GM12878 (cell line): ENCODE results near the gene FEN1. TPM values are rescaled to one million over a fixed set of nuclear protein-coding genes. Genes with fewer than 3 reads are reported as not detected.
A peak's percentile ranks its signal among the peaks of the same experiment; 100 is the strongest.

Source experiments
- ATF3 ChIP-seq: IDR thresholded peaks from 2 replicates; pipeline ENCODE4 v1.6.1; 2011; ENCODE audit warnings: low read depth, mild to moderate bottlenecking, low read length, moderate library complexity, borderline replicate concordance; ENCODE audit errors: extremely low read depth
- BHLHE40 ChIP-seq, 2 experiments: fragments of 450-650 bp in 1 of 2; IDR thresholded peaks; 2 replicates each; pipeline ENCODE4 v1.6.1; 2011 to 2017; ENCODE audit warnings: low read depth in 2 of 2, borderline replicate concordance in 1 of 2, improper control_type of control experiment in 1 of 2, low read length in 1 of 2, mild to moderate bottlenecking in 1 of 2
- BRCA1 ChIP-seq: IDR thresholded peaks from 2 replicates; pipeline ENCODE4 v1.6.1; 2011; ENCODE audit warnings: low read depth, low read length, improper control_type of control experiment
- EP300 ChIP-seq, 2 experiments: fragments of 150-350 bp in 1 of 2; IDR thresholded peaks; 2 replicates each; pipeline ENCODE4 v1.6.1; 2011 to 2012; ENCODE audit warnings: low read depth in 2 of 2, low read length in 2 of 2, borderline replicate concordance in 1 of 2, improper control_type of control experiment in 1 of 2, inconsistent platforms in 1 of 2; ENCODE audit not compliant: control insufficient read depth in 1 of 2
- FOS ChIP-seq: IDR thresholded peaks from 3 replicates; pipeline ENCODE4 v1.6.1; 2011; ENCODE audit warnings: borderline replicate concordance; ENCODE audit not compliant: insufficient read length; ENCODE audit errors: extremely low read depth
- GATAD2B ChIP-seq: fragments of 450-650 bp; conservative IDR thresholded peaks from 2 replicates; pipeline ENCODE4 v1.6.1; 2017; ENCODE audit warnings: low read depth, mild to moderate bottlenecking, moderate library complexity
- HCFC1 ChIP-seq: fragments of 150-350 bp; IDR thresholded peaks from 2 replicates; pipeline ENCODE4 v1.6.1; 2014; ENCODE audit warnings: low read length
- HDAC2 ChIP-seq: fragments of 200-600 bp; sonication (generic); IDR thresholded peaks from 2 replicates; pipeline ENCODE4 v1.6.1; 2017
- IKZF1 ChIP-seq: fragments of 450-650 bp; conservative IDR thresholded peaks from 2 replicates; pipeline ENCODE4 v1.6.1; 2017; ENCODE audit warnings: antibody characterized with exemption, mild to moderate bottlenecking
- JUNB ChIP-seq: IDR thresholded peaks from 2 replicates; pipeline ENCODE4 v1.6.1; 2016; ENCODE audit warnings: antibody characterized with exemption, mild to moderate bottlenecking
- NR2C1 ChIP-seq: fragments of 450-650 bp; IDR thresholded peaks from 2 replicates; pipeline ENCODE4 v1.6.1; 2017; ENCODE audit warnings: antibody characterized with exemption, mild to moderate bottlenecking, moderate library complexity
- NR2F1 ChIP-seq: fragments of 450-650 bp; conservative IDR thresholded peaks from 2 replicates; pipeline ENCODE4 v1.6.1; 2017; ENCODE audit warnings: mild to moderate bottlenecking
- RAD21 ChIP-seq: IDR thresholded peaks from 2 replicates; pipeline ENCODE4 v1.6.1; 2011; ENCODE audit warnings: mild to moderate bottlenecking, low read depth, low read length, moderate library complexity; ENCODE audit not compliant: insufficient read depth
- RELA ChIP-seq: fragments of 450-650 bp; IDR thresholded peaks from 2 replicates; pipeline ENCODE4 v1.8.0; 2014; ENCODE audit warnings: borderline replicate concordance; ENCODE audit not compliant: partially characterized antibody
- SP1 ChIP-seq: IDR thresholded peaks from one replicate; pipeline ENCODE4 v1.6.1; 2011; ENCODE audit warnings: low read depth, low read length
- ZBTB33 ChIP-seq: fragments of 450-650 bp; IDR thresholded peaks from 2 replicates; pipeline ENCODE4 v1.6.1; 2017; ENCODE audit warnings: mild to moderate bottlenecking
- polyA plus RNA-seq, 11 experiments: library from polyadenylated mRNA; depleted of rRNA in 4 of 11; unstranded in 6 of 11; stranded (reverse) in 5 of 11; fragments of >200 nt; fragmentation: Nextera tagmentation in 4 of 11; fragmentation: Illumina TruSeq in 1 of 11; extraction: Ambion mirVana in 4 of 11; extraction: Trizol in 1 of 11; gene quantifications; 1 replicate in 1 of 11; 2 replicates in 10 of 11; pipeline versions ENCODE4 v1.2.1 to v1.2.3, GENCODE V29; 2011 to 2016; ENCODE audit warnings: inconsistent platforms in 2 of 11, missing spikeins in 2 of 11, low read depth in 1 of 11
- total RNA-seq, 4 experiments: library from RNA; depleted of rRNA in 3 of 4; stranded (reverse); fragments of >200 nt in 3 of 4; fragmentation: Illumina TruSeq in 1 of 4; extraction: Trizol in 1 of 4; gene quantifications; 2 replicates each; pipeline versions ENCODE4 v1.2.1 to v1.2.3, GENCODE V29; 2013 to 2021
- TF ChIP-seq, protein P1 (sequence below): fragments of 450-650 bp; IDR thresholded peaks from 2 replicates; pipeline ENCODE4 v1.6.1; 2016; ENCODE audit warnings: mild to moderate bottlenecking, moderate library complexity, borderline replicate concordance
- TF ChIP-seq, protein P2 (sequence below): IDR thresholded peaks from 2 replicates; pipeline ENCODE4 v1.6.1; 2011; ENCODE audit warnings: borderline replicate concordance, low read depth, mild to moderate bottlenecking, moderate library complexity, mixed read lengths, low read length; ENCODE audit not compliant: insufficient read depth; ENCODE audit errors: extremely low read length
- TF ChIP-seq, protein P3 (sequence below): fragments of 450-650 bp; IDR thresholded peaks from 2 replicates; pipeline ENCODE4 v1.6.1; 2017; ENCODE audit warnings: borderline replicate concordance

Gene FEN1
- total and polyA plus RNA-seq, 10 of the 15 experiments (the other 5 are each of a cell fraction or from before 2014, with no cell fraction given): 54.8 to 282 (median 125) TPM

- TF ChIP-seq, protein P1, sequence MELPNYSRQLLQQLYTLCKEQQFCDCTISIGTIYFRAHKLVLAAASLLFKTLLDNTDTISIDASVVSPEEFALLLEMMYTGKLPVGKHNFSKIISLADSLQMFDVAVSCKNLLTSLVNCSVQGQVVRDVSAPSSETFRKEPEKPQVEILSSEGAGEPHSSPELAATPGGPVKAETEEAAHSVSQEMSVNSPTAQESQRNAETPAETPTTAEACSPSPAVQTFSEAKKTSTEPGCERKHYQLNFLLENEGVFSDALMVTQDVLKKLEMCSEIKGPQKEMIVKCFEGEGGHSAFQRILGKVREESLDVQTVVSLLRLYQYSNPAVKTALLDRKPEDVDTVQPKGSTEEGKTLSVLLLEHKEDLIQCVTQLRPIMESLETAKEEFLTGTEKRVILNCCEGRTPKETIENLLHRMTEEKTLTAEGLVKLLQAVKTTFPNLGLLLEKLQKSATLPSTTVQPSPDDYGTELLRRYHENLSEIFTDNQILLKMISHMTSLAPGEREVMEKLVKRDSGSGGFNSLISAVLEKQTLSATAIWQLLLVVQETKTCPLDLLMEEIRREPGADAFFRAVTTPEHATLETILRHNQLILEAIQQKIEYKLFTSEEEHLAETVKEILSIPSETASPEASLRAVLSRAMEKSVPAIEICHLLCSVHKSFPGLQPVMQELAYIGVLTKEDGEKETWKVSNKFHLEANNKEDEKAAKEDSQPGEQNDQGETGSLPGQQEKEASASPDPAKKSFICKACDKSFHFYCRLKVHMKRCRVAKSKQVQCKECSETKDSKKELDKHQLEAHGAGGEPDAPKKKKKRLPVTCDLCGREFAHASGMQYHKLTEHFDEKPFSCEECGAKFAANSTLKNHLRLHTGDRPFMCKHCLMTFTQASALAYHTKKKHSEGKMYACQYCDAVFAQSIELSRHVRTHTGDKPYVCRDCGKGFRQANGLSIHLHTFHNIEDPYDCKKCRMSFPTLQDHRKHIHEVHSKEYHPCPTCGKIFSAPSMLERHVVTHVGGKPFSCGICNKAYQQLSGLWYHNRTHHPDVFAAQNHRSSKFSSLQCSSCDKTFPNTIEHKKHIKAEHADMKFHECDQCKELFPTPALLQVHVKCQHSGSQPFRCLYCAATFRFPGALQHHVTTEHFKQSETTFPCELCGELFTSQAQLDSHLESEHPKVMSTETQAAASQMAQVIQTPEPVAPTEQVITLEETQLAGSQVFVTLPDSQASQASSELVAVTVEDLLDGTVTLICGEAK: no peak
- TF ChIP-seq FOS: no peak
- TF ChIP-seq ATF3: no peak
- no peak for TF ChIP-seq SP1
- TF ChIP-seq GATAD2B: no peak; the same call in 1 of the 2 replicates
- TF ChIP-seq NR2C1: no peak
- TF ChIP-seq RAD21: no peak
- no peak for TF ChIP-seq HDAC2
- no peak for TF ChIP-seq ZBTB33
- TF ChIP-seq RELA: no peak
- TF ChIP-seq EP300 (IDR thresholded peaks at IDR 0.05; ENCODE audit: borderline replicate concordance in 1 of 2, control insufficient read depth in 1 of 2, low read depth in 2 of 2, low read length in 2 of 2): no peak
- TF ChIP-seq, protein P2, sequence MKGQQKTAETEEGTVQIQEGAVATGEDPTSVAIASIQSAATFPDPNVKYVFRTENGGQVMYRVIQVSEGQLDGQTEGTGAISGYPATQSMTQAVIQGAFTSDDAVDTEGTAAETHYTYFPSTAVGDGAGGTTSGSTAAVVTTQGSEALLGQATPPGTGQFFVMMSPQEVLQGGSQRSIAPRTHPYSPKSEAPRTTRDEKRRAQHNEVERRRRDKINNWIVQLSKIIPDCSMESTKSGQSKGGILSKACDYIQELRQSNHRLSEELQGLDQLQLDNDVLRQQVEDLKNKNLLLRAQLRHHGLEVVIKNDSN: no peak
- TF ChIP-seq HCFC1: no peak
- peak; percentile 82 for TF ChIP-seq NR2F1
- peak; percentile 86 for TF ChIP-seq IKZF1
- TF ChIP-seq, protein P3, sequence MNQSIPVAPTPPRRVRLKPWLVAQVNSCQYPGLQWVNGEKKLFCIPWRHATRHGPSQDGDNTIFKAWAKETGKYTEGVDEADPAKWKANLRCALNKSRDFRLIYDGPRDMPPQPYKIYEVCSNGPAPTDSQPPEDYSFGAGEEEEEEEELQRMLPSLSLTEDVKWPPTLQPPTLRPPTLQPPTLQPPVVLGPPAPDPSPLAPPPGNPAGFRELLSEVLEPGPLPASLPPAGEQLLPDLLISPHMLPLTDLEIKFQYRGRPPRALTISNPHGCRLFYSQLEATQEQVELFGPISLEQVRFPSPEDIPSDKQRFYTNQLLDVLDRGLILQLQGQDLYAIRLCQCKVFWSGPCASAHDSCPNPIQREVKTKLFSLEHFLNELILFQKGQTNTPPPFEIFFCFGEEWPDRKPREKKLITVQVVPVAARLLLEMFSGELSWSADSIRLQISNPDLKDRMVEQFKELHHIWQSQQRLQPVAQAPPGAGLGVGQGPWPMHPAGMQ: no peak
- peak; percentile 16 to 72; a peak in 2 of 4 replicates for TF ChIP-seq BHLHE40 (IDR thresholded peaks at IDR 0.05; ENCODE audit: borderline replicate concordance in 1 of 2, low read depth in 2 of 2, low read length in 1 of 2)
- no peak for TF ChIP-seq JUNB
- TF ChIP-seq BRCA1: no peak
Observed at GRCh38 chr11:61814958-61815789, 22.5 kb downstream of the FEN1 start (continued).
